IPS DF 19.7 (cell line): ENCODE measurements around the gene DUSP22.

ENCODE experiments used
- DNase-seq: peaks from one replicate; pipeline ENCODE4 v3.0.0-alpha.2; 2013; ENCODE audit warnings: low read depth, low spot score

DUSP22 gene

GRCh38 chr6:351011-351866 is 59.0 kb downstream of the DUSP22 start:
- DNase-seq = no peak

GRCh38 chr6:351867-352289 is 59.6 kb downstream of the DUSP22 start:
- no peak for DNase-seq

- DNase-seq = no peak
These were observed 60.2 kb downstream of the DUSP22 start for GRCh38 chr6:352474-352873.

- no peak for DNase-seq
These were observed 60.7 kb downstream of the DUSP22 start for GRCh38 chr6:352896-353470.

GRCh38 chr6:353642-354614 is 61.6 kb downstream of the DUSP22 start:
- DNase-seq = no peak

- no peak for DNase-seq
These were observed 62.5 kb downstream of the DUSP22 start for GRCh38 chr6:354631-355280.

- no peak for DNase-seq
These were observed 63.3 kb downstream of the DUSP22 start for GRCh38 chr6:355373-356208.

- DNase-seq = no peak
These were observed 64.6 kb downstream of the DUSP22 start for GRCh38 chr6:356828-357251.

GRCh38 chr6:357261-357790 is 65.0 kb downstream of the DUSP22 start:
- DNase-seq = no peak

- DNase-seq = no peak
These were observed 65.6 kb downstream of the DUSP22 start for GRCh38 chr6:357791-358341.

- no peak for DNase-seq
These were observed 66.1 kb downstream of the DUSP22 start for GRCh38 chr6:358432-358831.

- DNase-seq = no peak
These were observed 66.6 kb downstream of the DUSP22 start for GRCh38 chr6:358847-359246.

GRCh38 chr6:359261-360035 is 67.2 kb downstream of the DUSP22 start:
- no peak for DNase-seq

GRCh38 chr6:360349-360748 is 68.1 kb downstream of the DUSP22 start:
- no peak for DNase-seq

- DNase-seq = no peak
These were observed 68.6 kb downstream of the DUSP22 start for GRCh38 chr6:360764-361373.

- no peak for DNase-seq
These were observed 69.3 kb downstream of the DUSP22 start for GRCh38 chr6:361411-362132.

- DNase-seq = no peak
These were observed 70.1 kb downstream of the DUSP22 start for GRCh38 chr6:362231-362923.

GRCh38 chr6:362924-363249 is 70.6 kb downstream of the DUSP22 start:
- DNase-seq = no peak
